Measurements from ENCODE around the gene BMPR1B. TPM values are rescaled to one million over a fixed set of nuclear protein-coding genes. Genes with fewer than 3 reads are reported as not detected.

BMPR1B gene
- total RNA-seq, 1 donor, result under 0.01 TPM

GRCh38 chr4:94931626-94932025 is 173.9 kb downstream of the BMPR1B start:
- Histone ChIP-seq H3K4me3 (ENCODE audit: low read length) (no peak overlapping the region), H3K9me3 (ENCODE audit: low read depth, low read length) (no peaks in the 10 kb centered on the region), H3K4me1 (ENCODE audit: insufficient read depth, low read length) (no peaks in the 10 kb centered on the region), H3K27me3 (ENCODE audit: insufficient read depth, low read length) (no peaks in the 10 kb centered on the region)

GRCh38 chr4:94932366-94932765 is 174.6 kb downstream of the BMPR1B start:
- no peaks in the 10 kb centered on the region for H3K27me3 ChIP-seq (ENCODE audit: insufficient read depth, low read length)

GRCh38 chr4:94933799-94934198 is 176.0 kb downstream of the BMPR1B start:
- no peaks in the 10 kb centered on the region for H3K9me3 ChIP-seq (ENCODE audit: low read depth, low read length)
- H3K4me3 ChIP-seq (ENCODE audit: low read length), result no peak overlapping the region
- no peaks in the 10 kb centered on the region for H3K27me3 ChIP-seq (ENCODE audit: insufficient read depth, low read length)
- no peaks in the 10 kb centered on the region for H3K4me1 ChIP-seq (ENCODE audit: insufficient read depth, low read length)

More at GRCh38 chr4:94932366-94932765, 174.6 kb downstream of the BMPR1B start:
- Histone ChIP-seq H3K9me3 (ENCODE audit: low read depth, low read length) (no peaks in the 10 kb centered on the region), H3K4me3 (ENCODE audit: low read length) (no peak overlapping the region), H3K4me1 (ENCODE audit: insufficient read depth, low read length) (no peaks in the 10 kb centered on the region)

- H3K4me3 ChIP-seq (ENCODE audit: low read length), result no peak overlapping the region
- no peaks in the 10 kb centered on the region for H3K27me3 ChIP-seq (ENCODE audit: insufficient read depth, low read length)
- H3K4me1 ChIP-seq (ENCODE audit: insufficient read depth, low read length), result no peaks in the 10 kb centered on the region
- no peaks in the 10 kb centered on the region for H3K9me3 ChIP-seq (ENCODE audit: low read depth, low read length)
Observed at GRCh38 chr4:94934201-94934600, 176.4 kb downstream of the BMPR1B start.

GRCh38 chr4:94934864-94935263 is 177.1 kb downstream of the BMPR1B start:
- Histone ChIP-seq H3K27me3 (ENCODE audit: insufficient read depth, low read length) (no peaks in the 10 kb centered on the region), H3K9me3 (ENCODE audit: low read depth, low read length) (no peaks in the 10 kb centered on the region), H3K4me1 (ENCODE audit: insufficient read depth, low read length) (no peaks in the 10 kb centered on the region), H3K4me3 (ENCODE audit: low read length) (no peak overlapping the region)

GRCh38 chr4:94936854-94937253 is 179.1 kb downstream of the BMPR1B start:
- Histone ChIP-seq H3K27me3 (ENCODE audit: insufficient read depth, low read length) (no peaks in the 10 kb centered on the region), H3K4me3 (ENCODE audit: low read length) (no peak overlapping the region), H3K9me3 (ENCODE audit: low read depth, low read length) (no peaks in the 10 kb centered on the region), H3K4me1 (ENCODE audit: insufficient read depth, low read length) (no peaks in the 10 kb centered on the region)

- no peaks in the 10 kb centered on the region for H3K4me1 ChIP-seq (ENCODE audit: insufficient read depth, low read length)
- no peak overlapping the region for H3K4me3 ChIP-seq (ENCODE audit: low read length)
- no peaks in the 10 kb centered on the region for H3K27me3 ChIP-seq (ENCODE audit: insufficient read depth, low read length)
- no peaks in the 10 kb centered on the region for H3K9me3 ChIP-seq (ENCODE audit: low read depth, low read length)
Observed at GRCh38 chr4:94939791-94940519, 182.2 kb downstream of the BMPR1B start.

- Histone ChIP-seq H3K27me3 (ENCODE audit: insufficient read depth, low read length) (no peaks in the 10 kb centered on the region), H3K4me1 (ENCODE audit: insufficient read depth, low read length) (no peaks in the 10 kb centered on the region), H3K9me3 (ENCODE audit: low read depth, low read length) (no peaks in the 10 kb centered on the region), H3K4me3 (ENCODE audit: low read length) (no peak overlapping the region)
Observed at GRCh38 chr4:94940520-94940908, 182.8 kb downstream of the BMPR1B start.

GRCh38 chr4:94941706-94942105 is 184.0 kb downstream of the BMPR1B start:
- H3K27me3 ChIP-seq (ENCODE audit: insufficient read depth, low read length), result no peaks in the 10 kb centered on the region
- H3K9me3 ChIP-seq (ENCODE audit: low read depth, low read length), result no peaks in the 10 kb centered on the region
- H3K4me3 ChIP-seq (ENCODE audit: low read length), result no peak overlapping the region
- no peaks in the 10 kb centered on the region for H3K4me1 ChIP-seq (ENCODE audit: insufficient read depth, low read length)

- Histone ChIP-seq H3K4me1 (ENCODE audit: insufficient read depth, low read length) (no peaks in the 10 kb centered on the region), H3K9me3 (ENCODE audit: low read depth, low read length) (no peaks in the 10 kb centered on the region), H3K4me3 (ENCODE audit: low read length) (no peak overlapping the region), H3K27me3 (ENCODE audit: insufficient read depth, low read length) (no peaks in the 10 kb centered on the region)
Observed at GRCh38 chr4:94944726-94945125, 187.0 kb downstream of the BMPR1B start.

GRCh38 chr4:94947681-94948108 is 189.9 kb downstream of the BMPR1B start:
- Histone ChIP-seq H3K4me3 (ENCODE audit: low read length) (no peak overlapping the region), H3K4me1 (ENCODE audit: insufficient read depth, low read length) (no peaks in the 10 kb centered on the region), H3K27me3 (ENCODE audit: insufficient read depth, low read length) (no peaks in the 10 kb centered on the region), H3K9me3 (ENCODE audit: low read depth, low read length) (no peaks in the 10 kb centered on the region)

GRCh38 chr4:94954251-94954650 is 196.5 kb downstream of the BMPR1B start:
- Histone ChIP-seq H3K4me1 (ENCODE audit: insufficient read depth, low read length) (no peaks in the 10 kb centered on the region), H3K27me3 (ENCODE audit: insufficient read depth, low read length) (no peaks in the 10 kb centered on the region), H3K9me3 (ENCODE audit: low read depth, low read length) (no peaks in the 10 kb centered on the region), H3K4me3 (ENCODE audit: low read length) (no peak overlapping the region)

- no peaks in the 10 kb centered on the region for H3K27me3 ChIP-seq (ENCODE audit: insufficient read depth, low read length)
- H3K9me3 ChIP-seq (ENCODE audit: low read depth, low read length), result no peaks in the 10 kb centered on the region
- no peaks in the 10 kb centered on the region for H3K4me1 ChIP-seq (ENCODE audit: insufficient read depth, low read length)
- no peak overlapping the region for H3K4me3 ChIP-seq (ENCODE audit: low read length)
Observed at GRCh38 chr4:94957030-94957429, 199.3 kb downstream of the BMPR1B start.

- Histone ChIP-seq H3K4me3 (ENCODE audit: low read length) (no peak overlapping the region), H3K9me3 (ENCODE audit: low read depth, low read length) (no peaks in the 10 kb centered on the region), H3K27me3 (ENCODE audit: insufficient read depth, low read length) (no peaks in the 10 kb centered on the region), H3K4me1 (ENCODE audit: insufficient read depth, low read length) (no peaks in the 10 kb centered on the region)
Observed at GRCh38 chr4:94959307-94959706, 201.6 kb downstream of the BMPR1B start.

- Histone ChIP-seq H3K4me3 (ENCODE audit: low read length) (no peak overlapping the region), H3K9me3 (ENCODE audit: low read depth, low read length) (no peaks in the 10 kb centered on the region), H3K4me1 (ENCODE audit: insufficient read depth, low read length) (no peaks in the 10 kb centered on the region), H3K27me3 (ENCODE audit: insufficient read depth, low read length) (no peaks in the 10 kb centered on the region)
Observed at GRCh38 chr4:94960708-94961107, 203.0 kb downstream of the BMPR1B start.

GRCh38 chr4:94961420-94961819 is 203.7 kb downstream of the BMPR1B start:
- H3K9me3 ChIP-seq (ENCODE audit: low read depth, low read length), result no peaks in the 10 kb centered on the region
- H3K4me3 ChIP-seq (ENCODE audit: low read length), result no peak overlapping the region
- H3K27me3 ChIP-seq (ENCODE audit: insufficient read depth, low read length), result no peaks in the 10 kb centered on the region
- H3K4me1 ChIP-seq (ENCODE audit: insufficient read depth, low read length), result no peaks in the 10 kb centered on the region
